ENCODE data around the gene ST8SIA6. TPM values are rescaled to one million over a fixed set of nuclear protein-coding genes. Genes with fewer than 3 reads are reported as not detected.

ST8SIA6 gene
- polyA plus RNA-seq, 2 donors, result 0.13 to 0.61 TPM

GRCh38 chr10:17479015-17479615 lies 24.7 kb upstream of the ST8SIA6 start:
- 81 to 88% methylated on average over 4 of the region's 4 CpGs for WGBS, 2 donors

DNA sequence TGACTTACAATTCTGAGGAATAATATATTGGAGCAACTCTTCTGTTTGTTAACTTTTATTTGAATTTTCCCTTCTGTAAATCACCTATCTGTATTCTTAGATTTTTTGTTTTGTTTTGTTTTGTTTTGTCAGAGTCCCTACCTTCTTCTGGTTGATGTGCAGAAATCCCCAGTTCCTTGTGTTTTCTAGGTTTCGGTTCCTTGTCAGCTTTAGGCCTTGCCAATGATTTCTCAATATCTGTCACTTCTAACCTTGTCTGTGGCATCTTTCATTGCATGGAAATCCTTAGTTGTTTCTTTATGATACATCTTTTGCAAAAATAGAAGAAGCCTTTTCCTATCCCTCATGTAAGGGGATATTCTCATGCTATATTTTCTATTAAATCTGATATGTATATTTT lies 21.7 kb upstream of the ST8SIA6 start:
- 82 to 87% methylated on average over 1 of the region's 1 CpG for WGBS, 2 donors
- Histone ChIP-seq H3K9me3 (ENCODE audit: control insufficient read depth in 2 of 2, insufficient read depth in 1 of 2, low read depth in 1 of 2, low read length in 1 of 2) (peaks cover 0 to under 1% of the 10 kb centered on the region in 2 donors), H3K36me3 (ENCODE audit: control insufficient read depth in 2 of 2, insufficient read depth in 2 of 2, low read length in 1 of 2) (no peaks in the 10 kb centered on the region), H3K4me1 (ENCODE audit: control insufficient read depth in 2 of 2, insufficient read depth in 2 of 2, low read length in 1 of 2) (no peaks in the 10 kb centered on the region), H3K27me3 (ENCODE audit: control insufficient read depth in 1 of 2, insufficient read depth in 2 of 2, low read length in 2 of 2) (no peaks in the 10 kb centered on the region), H3K27ac (ENCODE audit: low read depth in 2 of 2, low read length in 1 of 2) (no peak overlapping the region), H3K4me3 (ENCODE audit: low read depth in 1 of 2, low read length in 2 of 2) (no peak overlapping the region)

More at GRCh38 chr10:17479015-17479615, 24.7 kb upstream of the ST8SIA6 start:
- Histone ChIP-seq H3K9me3 (ENCODE audit: control insufficient read depth in 2 of 2, insufficient read depth in 1 of 2, low read depth in 1 of 2, low read length in 1 of 2) (peaks cover 0 to 2% of the 10 kb centered on the region in 2 donors), H3K36me3 (ENCODE audit: control insufficient read depth in 2 of 2, insufficient read depth in 2 of 2, low read length in 1 of 2) (no peaks in the 10 kb centered on the region), H3K27me3 (ENCODE audit: control insufficient read depth in 1 of 2, insufficient read depth in 2 of 2, low read length in 2 of 2) (no peaks in the 10 kb centered on the region), H3K4me3 (ENCODE audit: low read depth in 1 of 2, low read length in 2 of 2) (no peak overlapping the region), H3K27ac (ENCODE audit: low read depth in 2 of 2, low read length in 1 of 2) (no peak overlapping the region), H3K4me1 (ENCODE audit: control insufficient read depth in 2 of 2, insufficient read depth in 2 of 2, low read length in 1 of 2) (no peaks in the 10 kb centered on the region)

DNA sequence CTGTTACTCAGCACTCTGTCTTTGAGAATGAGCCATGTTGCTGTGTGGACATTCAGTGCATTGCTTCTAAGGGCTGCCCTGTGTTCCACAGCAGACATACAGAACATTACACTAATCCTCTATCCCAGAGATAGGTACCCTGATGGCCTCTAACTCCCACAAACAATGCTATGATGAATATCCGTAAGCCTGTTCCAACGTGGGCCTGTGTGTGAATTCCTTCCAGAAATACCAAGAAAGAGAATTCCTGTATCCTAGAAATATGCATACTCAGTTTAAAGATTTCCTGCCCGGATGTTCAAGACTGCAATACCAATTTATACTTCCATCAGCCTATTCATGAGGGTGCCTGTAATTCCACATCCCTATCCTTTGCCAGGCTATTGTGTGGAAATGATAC lies 21.3 kb upstream of the ST8SIA6 start:
- Histone ChIP-seq H3K9me3 (ENCODE audit: control insufficient read depth in 2 of 2, insufficient read depth in 1 of 2, low read depth in 1 of 2, low read length in 1 of 2) (no peaks in the 10 kb centered on the region), H3K27me3 (ENCODE audit: control insufficient read depth in 1 of 2, insufficient read depth in 2 of 2, low read length in 2 of 2) (no peaks in the 10 kb centered on the region), H3K4me3 (ENCODE audit: low read depth in 1 of 2, low read length in 2 of 2) (no peak overlapping the region), H3K36me3 (ENCODE audit: control insufficient read depth in 2 of 2, insufficient read depth in 2 of 2, low read length in 1 of 2) (no peaks in the 10 kb centered on the region), H3K4me1 (ENCODE audit: control insufficient read depth in 2 of 2, insufficient read depth in 2 of 2, low read length in 1 of 2) (no peaks in the 10 kb centered on the region), H3K27ac (ENCODE audit: low read depth in 2 of 2, low read length in 1 of 2) (no peak overlapping the region)
- WGBS, 2 donors, result 74 to 76% methylated on average over 3 of the region's 3 CpGs

DNA sequence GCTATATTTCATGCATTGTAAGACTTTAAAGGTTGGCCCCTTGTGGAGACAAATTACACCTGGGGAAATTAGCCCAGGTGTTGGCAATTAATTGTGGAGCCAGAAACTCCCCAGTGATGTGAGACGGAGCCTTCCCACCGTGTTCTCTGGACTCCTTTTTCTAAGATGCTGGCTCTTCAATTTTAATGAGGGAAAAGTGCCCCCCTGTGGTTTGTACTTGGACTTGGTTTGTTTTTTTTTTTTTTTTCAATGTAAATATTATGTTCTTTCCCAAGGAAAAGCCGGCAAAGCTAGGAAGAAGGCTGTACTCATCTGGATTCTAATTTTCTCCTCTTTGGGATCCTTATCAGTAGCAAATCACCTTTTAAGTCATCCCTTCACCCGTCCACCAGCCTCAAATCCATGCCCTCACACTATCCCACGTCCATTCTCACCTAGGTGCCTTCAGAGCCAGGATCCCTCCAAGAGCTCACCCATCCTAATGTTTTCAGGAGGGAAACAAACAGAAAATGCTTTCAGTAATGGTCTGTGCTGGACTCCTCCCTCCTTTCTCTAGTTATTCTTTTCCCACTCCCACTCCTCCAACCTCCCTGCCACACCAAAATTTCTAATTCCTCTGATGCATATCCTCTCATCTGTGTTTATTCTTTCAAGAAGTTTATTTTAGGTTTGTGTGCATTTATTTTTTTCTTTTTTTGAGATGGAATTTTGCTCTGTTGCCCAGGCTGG lies 20.4 kb upstream of the ST8SIA6 start:
- Histone ChIP-seq H3K4me1 (ENCODE audit: control insufficient read depth in 2 of 2, insufficient read depth in 2 of 2, low read length in 1 of 2) (no peaks in the 10 kb centered on the region), H3K27ac (ENCODE audit: low read depth in 2 of 2, low read length in 1 of 2) (no peak overlapping the region)
- WGBS, 2 donors, result 28 to 29% methylated on average over 5 of the region's 5 CpGs

GRCh38 chr10:17473228-17473950 lies 19.0 kb upstream of the ST8SIA6 start:
- H3K27me3 ChIP-seq (ENCODE audit: control insufficient read depth in 1 of 2, insufficient read depth in 2 of 2, low read length in 2 of 2), result no peaks in the 10 kb centered on the region
- peaks cover 0 to 2% of the 10 kb centered on the region in 2 donors for H3K9me3 ChIP-seq (ENCODE audit: control insufficient read depth in 2 of 2, insufficient read depth in 1 of 2, low read depth in 1 of 2, low read length in 1 of 2)
- 63 to 65% methylated on average over 11 of the region's 11 CpGs for WGBS, 2 donors
- H3K4me3 ChIP-seq (ENCODE audit: low read depth in 1 of 2, low read length in 2 of 2), result no peak overlapping the region
- no peaks in the 10 kb centered on the region for H3K4me1 ChIP-seq (ENCODE audit: control insufficient read depth in 2 of 2, insufficient read depth in 2 of 2, low read length in 1 of 2)
- no peaks in the 10 kb centered on the region for H3K36me3 ChIP-seq (ENCODE audit: control insufficient read depth in 2 of 2, insufficient read depth in 2 of 2, low read length in 1 of 2)
- no peak overlapping the region for H3K27ac ChIP-seq (ENCODE audit: low read depth in 2 of 2, low read length in 1 of 2)

More for the DNA sequence above, 20.4 kb upstream of the ST8SIA6 start:
- Histone ChIP-seq H3K27me3 (ENCODE audit: control insufficient read depth in 1 of 2, insufficient read depth in 2 of 2, low read length in 2 of 2) (no peaks in the 10 kb centered on the region), H3K4me3 (ENCODE audit: low read depth in 1 of 2, low read length in 2 of 2) (no peak overlapping the region), H3K36me3 (ENCODE audit: control insufficient read depth in 2 of 2, insufficient read depth in 2 of 2, low read length in 1 of 2) (no peaks in the 10 kb centered on the region), H3K9me3 (ENCODE audit: control insufficient read depth in 2 of 2, insufficient read depth in 1 of 2, low read depth in 1 of 2, low read length in 1 of 2) (peaks cover 0 to 2% of the 10 kb centered on the region in 2 donors)

DNA sequence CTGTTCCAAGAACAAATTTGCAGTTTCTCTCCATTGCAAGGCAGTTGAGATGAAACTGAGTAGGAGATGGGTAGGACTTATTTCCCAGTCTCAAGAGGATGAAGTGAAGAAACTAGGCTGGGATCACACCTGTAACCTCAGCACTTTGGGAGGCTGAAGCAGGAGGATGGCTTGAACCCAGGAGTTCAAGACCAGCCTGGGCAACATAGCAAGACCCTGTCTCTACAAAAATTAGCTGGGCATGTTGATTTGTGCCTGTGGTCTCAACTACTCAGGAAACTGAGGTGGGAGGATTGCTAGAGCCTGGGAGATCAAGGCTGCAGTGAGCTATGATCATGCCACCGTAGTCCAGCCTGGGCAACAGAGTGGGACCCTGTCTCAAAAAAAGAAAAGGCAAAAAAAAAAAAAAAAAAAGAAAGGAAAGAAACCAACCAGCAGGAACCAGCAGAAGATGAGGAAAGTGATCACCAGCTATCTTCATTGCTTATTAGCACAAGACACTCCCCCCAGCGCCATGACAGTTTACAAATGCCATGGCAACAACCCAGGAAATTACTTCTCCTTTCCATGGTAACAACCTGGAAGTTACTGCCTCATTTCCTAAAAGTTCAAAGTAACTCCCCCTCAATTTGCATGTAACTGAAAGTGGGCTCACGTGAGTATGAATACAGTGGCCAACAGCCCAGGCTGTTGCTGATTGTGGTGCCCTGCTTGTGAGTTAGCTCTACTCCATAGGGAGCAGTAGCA lies 18.3 kb upstream of the ST8SIA6 start:
- Histone ChIP-seq H3K4me1 (ENCODE audit: control insufficient read depth in 2 of 2, insufficient read depth in 2 of 2, low read length in 1 of 2) (no peaks in the 10 kb centered on the region), H3K9me3 (ENCODE audit: control insufficient read depth in 2 of 2, insufficient read depth in 1 of 2, low read depth in 1 of 2, low read length in 1 of 2) (peaks cover 0 to 2% of the 10 kb centered on the region in 2 donors), H3K27me3 (ENCODE audit: control insufficient read depth in 1 of 2, insufficient read depth in 2 of 2, low read length in 2 of 2) (no peaks in the 10 kb centered on the region), H3K36me3 (ENCODE audit: control insufficient read depth in 2 of 2, insufficient read depth in 2 of 2, low read length in 1 of 2) (no peaks in the 10 kb centered on the region), H3K4me3 (ENCODE audit: low read depth in 1 of 2, low read length in 2 of 2) (no peak overlapping the region), H3K27ac (ENCODE audit: low read depth in 2 of 2, low read length in 1 of 2) (no peak overlapping the region)
- 73 to 81% methylated on average over 3 of the region's 3 CpGs for WGBS, 2 donors

- peaks cover 0 to 2% of the 10 kb centered on the region in 2 donors for H3K9me3 ChIP-seq (ENCODE audit: control insufficient read depth in 2 of 2, insufficient read depth in 1 of 2, low read depth in 1 of 2, low read length in 1 of 2)
- H3K4me1 ChIP-seq (ENCODE audit: control insufficient read depth in 2 of 2, insufficient read depth in 2 of 2, low read length in 1 of 2), result no peaks in the 10 kb centered on the region
- no peaks in the 10 kb centered on the region for H3K27me3 ChIP-seq (ENCODE audit: control insufficient read depth in 1 of 2, insufficient read depth in 2 of 2, low read length in 2 of 2)
- 87 to 89% methylated on average over 5 of the region's 5 CpGs for WGBS, 2 donors
- H3K27ac ChIP-seq (ENCODE audit: low read depth in 2 of 2, low read length in 1 of 2), result no peak overlapping the region
- H3K36me3 ChIP-seq (ENCODE audit: control insufficient read depth in 2 of 2, insufficient read depth in 2 of 2, low read length in 1 of 2), result no peaks in the 10 kb centered on the region
- no peak overlapping the region for H3K4me3 ChIP-seq (ENCODE audit: low read depth in 1 of 2, low read length in 2 of 2)
Observed at GRCh38 chr10:17470246-17470645, 15.9 kb upstream of the ST8SIA6 start.

- H3K36me3 ChIP-seq (ENCODE audit: control insufficient read depth in 2 of 2, insufficient read depth in 2 of 2, low read length in 1 of 2), result no peaks in the 10 kb centered on the region
- no peak overlapping the region for H3K27ac ChIP-seq (ENCODE audit: low read depth in 2 of 2, low read length in 1 of 2)
- H3K4me1 ChIP-seq (ENCODE audit: control insufficient read depth in 2 of 2, insufficient read depth in 2 of 2, low read length in 1 of 2), result no peaks in the 10 kb centered on the region
- no peak overlapping the region for H3K4me3 ChIP-seq (ENCODE audit: low read depth in 1 of 2, low read length in 2 of 2)
- 56 to 66% methylated on average over 5 of the region's 5 CpGs for WGBS, 2 donors
- H3K9me3 ChIP-seq (ENCODE audit: control insufficient read depth in 2 of 2, insufficient read depth in 1 of 2, low read depth in 1 of 2, low read length in 1 of 2), result peaks cover 0 to 2% of the 10 kb centered on the region in 2 donors
- H3K27me3 ChIP-seq (ENCODE audit: control insufficient read depth in 1 of 2, insufficient read depth in 2 of 2, low read length in 2 of 2), result no peaks in the 10 kb centered on the region
Observed at GRCh38 chr10:17465328-17466125, 11.1 kb upstream of the ST8SIA6 start.

DNA sequence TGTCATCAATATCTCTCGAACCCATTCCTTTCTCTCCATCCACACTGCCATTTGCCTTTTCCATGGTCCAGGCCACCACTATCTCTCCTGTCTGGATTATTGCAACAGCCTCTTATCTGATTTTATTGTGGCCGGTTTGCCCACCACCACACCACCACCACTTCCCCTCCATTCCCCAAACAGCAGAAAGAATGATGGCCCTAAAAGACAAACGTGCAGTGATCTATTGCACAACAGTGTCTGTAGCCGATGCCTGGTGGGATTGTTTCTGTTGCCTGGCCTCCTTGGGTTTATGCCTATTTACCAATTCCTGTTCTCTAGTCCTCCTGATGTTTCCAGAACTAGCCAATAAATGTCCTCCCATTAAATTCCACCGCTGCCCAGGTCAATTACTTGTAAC lies 10.2 kb upstream of the ST8SIA6 start:
- WGBS, 2 donors, result 76 to 85% methylated on average over 5 of the region's 5 CpGs
- Histone ChIP-seq H3K4me1 (ENCODE audit: control insufficient read depth in 2 of 2, insufficient read depth in 2 of 2, low read length in 1 of 2) (no peaks in the 10 kb centered on the region), H3K36me3 (ENCODE audit: control insufficient read depth in 2 of 2, insufficient read depth in 2 of 2, low read length in 1 of 2) (no peaks in the 10 kb centered on the region), H3K27me3 (ENCODE audit: control insufficient read depth in 1 of 2, insufficient read depth in 2 of 2, low read length in 2 of 2) (no peaks in the 10 kb centered on the region), H3K9me3 (ENCODE audit: control insufficient read depth in 2 of 2, insufficient read depth in 1 of 2, low read depth in 1 of 2, low read length in 1 of 2) (no peaks in the 10 kb centered on the region), H3K27ac (ENCODE audit: low read depth in 2 of 2, low read length in 1 of 2) (no peak overlapping the region), H3K4me3 (ENCODE audit: low read depth in 1 of 2, low read length in 2 of 2) (no peak overlapping the region)
